Heart left ventricle (tissue), 13 donors: ENCODE results near the gene HOXD9.

Experiments
- CTCF ChIP-seq, 12 donors: fragments of 200-600 bp; sonication (generic) in 4 of 12; IDR thresholded peaks; one replicate each; pipeline versions ENCODE4 v1.5.0 to v1.8.0; 2018 to 2022; ENCODE audit warnings: antibody characterized with exemption in 12 of 12, mild to moderate bottlenecking in 5 of 12
- POLR2A ChIP-seq, 2 donors: fragments of 450-650 bp; IDR thresholded peaks; one replicate each; pipeline ENCODE4 v1.6.1; 2017; ENCODE audit warnings: antibody characterized with exemption in 2 of 2, mild to moderate bottlenecking in 2 of 2, moderate library complexity in 2 of 2
- donor health status: ischemic (EF 13 %, LVEDD 7.1; RV severe dilation, severe dysfunction).
- donor health status: DM: no; HTN: yes; CAD: no.
- donor health status: DM: no; HTN: no; CAD: no.
- donor health status: ischemic (EF 25% LVEDD 6.9; RV normal size, moderate dysfunction).
- donor health status: ischemic (EF 25% LVEDD 5.7; RV mildly dilated, moderate dysfunction).
- donor health status: ischemic (EF 35%, LVEDD 5.7; RV mildly dilated, moderate dysfunction).
- donor health status: nonischemic (EF 11% LVEDD 7.7; RV severe dilation, severe dysfunction).
- donor health status: DM: yes; HTN: yes; CAD: no.
- donor health status: PGD.
- donor health status: ischemic (EF 29% LVEDD 5.4; RV normal size, mild dysfunction).
- donor health status: nonischemic (EF 23%, LVEDD 6.1; RV moderate dilation, normal function).

- TF ChIP-seq CTCF (IDR thresholded peaks at IDR 0.05) (no peak), POLR2A (IDR thresholded peaks at IDR 0.05) (no peak)
Observed at GRCh38 chr2:176171351-176172006, 49.0 kb downstream of the HOXD9 start.
